Naive thymus-derived CD4-positive, alpha-beta T cell (primary cell): ENCODE data around the gene MGME1. TPM values are rescaled to one million over a fixed set of nuclear protein-coding genes. Genes with fewer than 3 reads are reported as not detected.
"Not testable (repeated sequence)": the region's sequence is repeated elsewhere in the genome, so short reads cannot be mapped to it uniquely, and the experiment has no call there.

Experiments
- ATAC-seq: fragments of 150-1000 bp; cut with Tn5 transposase; 2 replicates; pipeline ENCODE4 v1.10.0; 2021; ENCODE audit warnings: mild to moderate bottlenecking, moderate library complexity
- CTCF ChIA-PET: fragments of 350-600 bp; sonication (Branson Sonifier 250); formaldehyde crosslinking; loops from one replicate; lab custom pipeline; 2021; ENCODE audit warnings: antibody characterized with exemption; lab: Charles Lee
- POLR2A ChIA-PET: fragments of 350-600 bp; sonication (Branson Sonifier 250); formaldehyde crosslinking; loops from one replicate; lab custom pipeline; 2021; ENCODE audit warnings: antibody characterized with exemption, inconsistent platforms; lab: Charles Lee
- DNase-seq, 9 donors: peaks; one replicate each; pipeline versions ENCODE4 v3.0.0 to v3.0.0-alpha.2; 2020 to 2022; ENCODE audit warnings: mixed read lengths in 1 of 9
- H3K27ac ChIP-seq: one replicate; pipeline ENCODE4 v1.7.0; 2013; ENCODE audit warnings: mild to moderate bottlenecking, low read depth, low read length, moderate library complexity
- H3K27me3 ChIP-seq, 2 donors: one replicate each; pipeline ENCODE4 v1.7.0; 2013; ENCODE audit warnings: low read length in 2 of 2, mild to moderate bottlenecking in 2 of 2, moderate library complexity in 2 of 2; ENCODE audit not compliant: control insufficient read depth in 2 of 2, insufficient read depth in 2 of 2
- H3K36me3 ChIP-seq, 3 experiments: 1 replicate in 2 of 3; 2 replicates in 1 of 3; pipeline ENCODE4 v1.7.0; 2013; ENCODE audit warnings: low read length in 3 of 3, mild to moderate bottlenecking in 3 of 3, moderate library complexity in 1 of 3; ENCODE audit not compliant: insufficient read depth in 3 of 3, control insufficient read depth in 2 of 3
- H3K4me1 ChIP-seq, 2 donors: one replicate each; pipeline ENCODE4 v1.7.0; 2013; ENCODE audit warnings: low read length in 2 of 2, mild to moderate bottlenecking in 2 of 2, moderate library complexity in 1 of 2; ENCODE audit not compliant: control insufficient read depth in 2 of 2, insufficient read depth in 2 of 2
- H3K4me3 ChIP-seq: 2 replicates; pipeline ENCODE4 v1.7.0; 2013; ENCODE audit warnings: mild to moderate bottlenecking, low read length
- H3K9me3 ChIP-seq, 3 experiments: 1 replicate in 2 of 3; 2 replicates in 1 of 3; pipeline ENCODE4 v1.7.0; 2013; ENCODE audit warnings: low read length in 3 of 3; ENCODE audit not compliant: control insufficient read depth in 2 of 3
- H3K27ac Mint-ChIP-seq, 9 donors: one replicate each; pipeline ENCODE4 v1.8.0; 2020 to 2022; ENCODE audit warnings: mixed read lengths in 9 of 9, mild to moderate bottlenecking in 8 of 9, moderate library complexity in 5 of 9, inconsistent platforms in 2 of 9
- H3K27me3 Mint-ChIP-seq, 5 donors: one replicate each; pipeline ENCODE4 v1.8.0; 2021 to 2022; ENCODE audit warnings: mixed read lengths in 5 of 5, mild to moderate bottlenecking in 1 of 5
- H3K36me3 Mint-ChIP-seq, 5 donors: one replicate each; pipeline ENCODE4 v1.8.0; 2020 to 2022; ENCODE audit warnings: mixed read lengths in 5 of 5, mild to moderate bottlenecking in 3 of 5, inconsistent platforms in 1 of 5
- H3K4me1 Mint-ChIP-seq, 7 donors: one replicate each; pipeline ENCODE4 v1.8.0; 2020 to 2022; ENCODE audit warnings: mixed read lengths in 7 of 7, mild to moderate bottlenecking in 3 of 7, inconsistent platforms in 1 of 7
- H3K4me3 Mint-ChIP-seq, 10 donors: one replicate each; pipeline ENCODE4 v1.8.0; 2020 to 2022; ENCODE audit warnings: mild to moderate bottlenecking in 10 of 10, mixed read lengths in 10 of 10, moderate library complexity in 6 of 10, inconsistent platforms in 2 of 10
- H3K9me3 Mint-ChIP-seq, 11 donors: one replicate each; pipeline ENCODE4 v1.8.0; 2020 to 2022; ENCODE audit warnings: mixed read lengths in 11 of 11, mild to moderate bottlenecking in 4 of 11, inconsistent platforms in 1 of 11, moderate library complexity in 1 of 11
- intact Hi-C, 2 donors: fragments of 100-400 bp; cut with micrococcal nuclease; formaldehyde crosslinking; loops; one replicate each; pipeline ENCODE4 v1.15.1; 2023
- polyA plus RNA-seq, 2 donors: library from polyadenylated mRNA; unstranded; fragments of 300-500 nt; fragmentation: Illumina TruSeq; gene quantifications; one replicate each; pipeline ENCODE4 v1.2.3, GENCODE V29; 2021
- total RNA-seq, 6 experiments: library from RNA in 5 of 6; stranded (reverse) in 5 of 6; gene quantifications; 1 replicate in 5 of 6; 2 replicates in 1 of 6; pipeline ENCODE4 v1.2.3 and lab custom pipeline; 2021 to 2026

The MGME1 gene
- total and polyA plus RNA-seq, 7 experiments from 2014 or later, result 4.9 to 41.0 (median 13.1) TPM

DNA sequence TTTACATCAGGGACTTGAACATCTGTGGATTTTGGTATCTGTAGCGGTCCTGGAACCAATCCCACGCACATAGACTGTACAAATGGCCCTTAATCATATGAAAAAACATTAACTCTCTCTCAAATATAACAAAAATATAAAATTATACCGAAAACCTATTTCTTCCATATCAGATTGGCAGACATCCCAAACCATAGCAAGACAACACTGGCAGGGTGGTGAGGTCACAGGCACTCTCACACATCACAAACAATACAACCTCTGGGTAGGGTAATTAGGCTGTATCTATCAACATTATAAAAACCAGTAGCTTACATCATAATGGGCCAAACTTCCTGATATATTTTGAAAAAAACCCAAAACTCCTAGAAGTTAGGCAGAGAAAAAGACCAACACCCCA is 48.0 kb downstream of the MGME1 start:
- Histone ChIP-seq H3K27me3 (no peaks in the 10 kb centered on the region), H3K9me3 (no peaks in the 10 kb centered on the region), H3K4me1 (no peaks in the 10 kb centered on the region), H3K27ac (no peak overlapping the region), H3K4me3 (no peak overlapping the region), H3K36me3 (no peaks in the 10 kb centered on the region)
- ChIA-PET POLR2A (no interaction called here), CTCF (no interaction called here)
- no peak overlapping the region for H3K4me3 Mint-ChIP-seq
- ATAC-seq, result no peak
- peaks cover 0 to 3% (median 0%) of the 10 kb centered on the region in 7 donors for H3K4me1 Mint-ChIP-seq
- H3K36me3 Mint-ChIP-seq, result no peaks in the 10 kb centered on the region
- intact Hi-C loops, result no loop called here
- peaks cover 0 to 5% (median 0%) of the 10 kb centered on the region in 5 donors for H3K27me3 Mint-ChIP-seq
- H3K27ac Mint-ChIP-seq, result no peak overlapping the region
- no peak for DNase-seq
- H3K9me3 Mint-ChIP-seq, result peaks cover 0 to 3% (median 0%) of the 10 kb centered on the region in 11 donors

DNA sequence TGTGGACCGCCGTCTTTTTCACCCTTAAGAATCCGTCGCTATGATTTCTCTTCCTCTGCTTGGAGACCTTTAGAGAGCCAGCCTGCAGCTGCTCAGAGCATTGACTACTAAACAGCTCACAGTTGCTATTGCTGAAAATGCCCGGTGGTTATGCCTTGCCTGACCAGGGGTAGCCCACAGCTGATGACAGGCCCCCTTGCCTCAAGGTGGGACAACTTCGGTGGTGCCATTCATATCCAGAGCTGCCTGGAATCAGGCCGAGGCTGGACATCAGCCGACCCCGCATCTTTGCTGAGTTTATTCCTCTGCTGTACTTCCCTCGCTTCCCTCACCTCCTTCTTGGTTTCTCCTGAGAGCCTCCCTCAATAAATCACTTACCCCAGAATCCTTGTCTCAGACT is 49.3 kb downstream of the MGME1 start:
- peaks cover 0 to 5% (median 0%) of the 10 kb centered on the region in 5 donors for H3K27me3 Mint-ChIP-seq
- H3K4me1 ChIP-seq, result no peaks in the 10 kb centered on the region
- ChIA-PET CTCF (interaction anchor here (0.6 kb wide), 1 partner anchor 39 kb away, joined by 3 read pairs; no protein-coding TSS in a partner anchor), POLR2A (no interaction called here)
- H3K4me3 ChIP-seq, result no peak overlapping the region
- H3K27ac Mint-ChIP-seq, result no peak overlapping the region
- intact Hi-C loops, result no loop called here
- no peak for ATAC-seq
- H3K27ac ChIP-seq, result no peak overlapping the region
- no peaks in the 10 kb centered on the region for H3K27me3 ChIP-seq
- peaks cover 0 to 3% (median 0%) of the 10 kb centered on the region in 11 donors for H3K9me3 Mint-ChIP-seq
- DNase-seq, result no peak
- no peaks in the 10 kb centered on the region for H3K9me3 ChIP-seq
- H3K36me3 ChIP-seq, result no peaks in the 10 kb centered on the region
- no peaks in the 10 kb centered on the region for H3K36me3 Mint-ChIP-seq
- H3K4me3 Mint-ChIP-seq, result no peak overlapping the region
- peaks cover 0 to 3% (median 0%) of the 10 kb centered on the region in 7 donors for H3K4me1 Mint-ChIP-seq

DNA sequence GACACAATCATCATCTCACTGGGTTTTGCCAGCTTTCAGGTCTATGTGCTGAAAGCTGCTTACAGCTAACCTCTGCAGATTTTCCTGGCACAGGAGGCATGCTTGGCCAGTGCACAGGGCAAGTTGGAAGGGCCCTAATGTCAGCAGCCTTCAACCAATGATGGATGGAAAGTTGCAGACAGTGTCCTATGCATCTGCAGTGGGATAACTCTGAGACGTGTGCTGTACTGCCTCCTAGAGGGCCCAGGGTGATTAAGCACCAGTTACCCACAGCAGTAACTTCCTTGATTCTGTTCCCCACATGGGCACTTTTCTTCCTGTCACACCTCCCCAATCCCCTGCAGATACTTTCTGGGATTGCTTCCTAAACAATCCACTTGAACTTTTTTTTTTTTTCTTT is 50.2 kb downstream of the MGME1 start:
- no peak for DNase-seq
- peak; percentile 66 for ATAC-seq
- CTCF ChIA-PET, result no interaction called here

DNA sequence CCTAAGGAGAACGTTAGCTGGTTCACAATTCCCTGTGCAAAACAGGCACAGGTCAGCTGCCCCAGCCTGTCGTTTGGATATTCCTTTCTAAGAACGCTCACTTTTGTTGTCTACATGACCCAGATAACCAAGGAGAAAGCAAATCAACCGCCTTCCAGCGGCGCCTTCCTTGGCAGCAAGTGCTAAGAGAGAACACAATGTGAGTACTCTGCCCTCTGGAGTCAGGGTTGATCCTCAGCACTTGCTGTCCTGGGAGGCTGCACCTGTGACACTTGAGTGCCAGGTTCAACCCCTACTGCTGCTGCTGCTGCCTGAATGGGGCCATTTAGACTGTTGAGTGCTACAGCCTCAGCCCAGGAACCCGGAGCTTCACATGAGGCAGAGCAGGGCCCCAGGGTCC is 52.1 kb downstream of the MGME1 start:
- H3K27ac ChIP-seq, result no peak overlapping the region
- H3K36me3 Mint-ChIP-seq, result no peaks in the 10 kb centered on the region
- peaks cover 0 to 3% (median 0%) of the 10 kb centered on the region in 7 donors for H3K4me1 Mint-ChIP-seq
- ChIA-PET CTCF (no interaction called here), POLR2A (no interaction called here)
- no peaks in the 10 kb centered on the region for H3K4me1 ChIP-seq
- DNase-seq (no peak), ATAC-seq (no peak)
- no peaks in the 10 kb centered on the region for H3K27me3 ChIP-seq
- H3K9me3 Mint-ChIP-seq, result peaks cover 0 to 3% (median 0%) of the 10 kb centered on the region in 11 donors
- intact Hi-C loops, result no loop called here
- peaks cover 0 to 5% (median 0%) of the 10 kb centered on the region in 5 donors for H3K27me3 Mint-ChIP-seq
- no peak overlapping the region for H3K4me3 ChIP-seq
- no peaks in the 10 kb centered on the region for H3K9me3 ChIP-seq
- no peaks in the 10 kb centered on the region for H3K36me3 ChIP-seq
- no peak overlapping the region for H3K4me3 Mint-ChIP-seq
- no peak overlapping the region for H3K27ac Mint-ChIP-seq

More for the DNA sequence above, 50.2 kb downstream of the MGME1 start:
- Mint-ChIP-seq H3K27ac (no peak overlapping the region), H3K4me3 (no peak overlapping the region), H3K36me3 (no peaks in the 10 kb centered on the region), H3K4me1 (peaks cover 0 to 3% (median 0%) of the 10 kb centered on the region in 7 donors), H3K27me3 (peaks cover 0 to 5% (median 0%) of the 10 kb centered on the region in 5 donors), H3K9me3 (peaks cover 0 to 3% (median 0%) of the 10 kb centered on the region in 11 donors)
- H3K9me3 ChIP-seq, result no peaks in the 10 kb centered on the region
- no peak overlapping the region for H3K4me3 ChIP-seq
- no peaks in the 10 kb centered on the region for H3K36me3 ChIP-seq
- intact Hi-C loops, result no loop called here
- POLR2A ChIA-PET, result no interaction called here
- H3K4me1 ChIP-seq, result no peaks in the 10 kb centered on the region
- no peaks in the 10 kb centered on the region for H3K27me3 ChIP-seq
- H3K27ac ChIP-seq, result no peak overlapping the region

DNA sequence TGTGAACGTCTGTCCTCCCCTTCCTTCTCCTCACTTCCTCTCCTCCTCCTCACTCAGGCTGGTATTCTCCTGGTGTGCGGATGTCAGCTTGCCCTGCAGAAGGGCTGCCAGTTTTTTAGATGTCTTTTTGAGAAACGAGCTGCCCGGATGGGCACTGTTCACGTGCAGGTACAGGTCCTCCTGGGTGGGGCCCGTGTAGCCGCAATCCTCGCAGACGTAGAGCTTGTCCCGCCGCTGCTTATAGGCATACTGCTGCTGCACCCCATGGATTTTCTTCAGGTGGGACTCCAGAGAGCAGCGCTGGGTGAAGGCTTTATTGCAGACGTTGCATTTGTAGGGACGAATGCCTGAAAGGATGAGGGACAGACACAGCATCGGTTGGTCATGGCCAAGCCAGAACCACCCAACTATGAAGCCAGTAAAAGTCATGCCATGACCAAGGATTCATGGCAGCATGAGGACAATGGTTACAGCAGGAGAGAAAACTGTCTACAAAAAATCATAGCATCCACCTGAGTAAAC is 55.8 kb downstream of the MGME1 start:
- Histone ChIP-seq H3K4me1 (no peaks in the 10 kb centered on the region), H3K4me3 (no peak overlapping the region), H3K36me3 (no peaks in the 10 kb centered on the region), H3K27me3 (no peaks in the 10 kb centered on the region), H3K9me3 (no peaks in the 10 kb centered on the region), H3K27ac (no peak overlapping the region)
- no peaks in the 10 kb centered on the region for H3K4me1 Mint-ChIP-seq
- no peak for DNase-seq
- no peak for ATAC-seq
- peaks cover 0 to 5% (median 0%) of the 10 kb centered on the region in 5 donors for H3K27me3 Mint-ChIP-seq
- peaks cover 0 to 3% (median 0%) of the 10 kb centered on the region in 11 donors for H3K9me3 Mint-ChIP-seq
- H3K36me3 Mint-ChIP-seq, result no peaks in the 10 kb centered on the region
- CTCF ChIA-PET, result no interaction called here
- intact Hi-C loops, result no loop called here
- no peak overlapping the region for H3K4me3 Mint-ChIP-seq
- H3K27ac Mint-ChIP-seq, result no peak overlapping the region
- POLR2A ChIA-PET, result no interaction called here

DNA sequence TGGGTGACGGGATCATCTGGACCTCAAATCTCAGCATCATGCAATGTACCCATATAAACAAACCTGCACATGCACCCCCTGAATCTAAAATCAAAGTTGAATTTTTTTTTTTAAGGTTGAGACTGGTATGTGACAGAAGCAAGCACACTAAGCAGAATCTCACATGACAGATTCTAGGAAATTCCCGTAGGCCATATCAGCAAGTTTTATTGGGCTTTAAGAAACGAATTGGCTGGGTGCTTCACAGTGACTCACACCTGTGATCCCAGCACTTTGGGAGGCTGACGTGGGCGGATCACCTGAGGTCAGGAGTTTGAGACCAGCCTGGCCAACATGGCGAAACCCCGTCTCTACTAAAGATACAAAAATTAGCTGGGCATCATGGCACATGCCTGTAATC is 58.2 kb downstream of the MGME1 start:
- H3K4me3 Mint-ChIP-seq, H3K9me3 Mint-ChIP-seq, H3K27ac ChIP-seq, DNase-seq, H3K4me1 Mint-ChIP-seq, H3K9me3 ChIP-seq, ATAC-seq, H3K27me3 Mint-ChIP-seq, CTCF ChIA-PET, H3K4me3 ChIP-seq, H3K4me1 ChIP-seq, H3K36me3 Mint-ChIP-seq, H3K27me3 ChIP-seq, H3K27ac Mint-ChIP-seq, intact Hi-C loops, POLR2A ChIA-PET, H3K36me3 ChIP-seq: not testable (repeated sequence)

DNA sequence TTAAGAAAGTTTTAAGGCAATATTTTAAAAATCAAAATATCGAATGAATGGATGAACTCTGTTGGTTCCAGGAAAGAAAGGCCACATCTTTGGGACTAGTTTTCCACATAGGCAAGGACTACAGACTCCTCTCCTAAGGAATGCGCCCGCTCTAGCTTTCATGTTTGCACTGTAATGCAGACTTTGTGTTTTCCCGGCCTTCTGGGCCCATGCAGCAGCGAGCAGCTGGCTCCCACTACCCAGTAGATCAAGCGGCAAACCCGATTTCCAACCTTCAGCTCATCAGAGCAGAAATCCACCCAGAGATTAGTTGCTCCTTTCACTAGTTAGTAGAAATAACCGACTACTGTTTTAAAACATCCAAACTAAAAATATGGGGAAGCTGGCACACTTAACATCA is 61.2 kb downstream of the MGME1 start:
- DNase-seq (no peak), ATAC-seq (no peak)
- intact Hi-C loops, result no loop called here
- H3K36me3 ChIP-seq, result no peaks in the 10 kb centered on the region
- Mint-ChIP-seq H3K36me3 (no peaks in the 10 kb centered on the region), H3K27me3 (peaks cover 0 to 10% (median 0%) of the 10 kb centered on the region in 5 donors), H3K27ac (no peak overlapping the region), H3K4me3 (no peak overlapping the region), H3K4me1 (no peaks in the 10 kb centered on the region), H3K9me3 (no peaks in the 10 kb centered on the region)
- no peaks in the 10 kb centered on the region for H3K4me1 ChIP-seq
- no peaks in the 10 kb centered on the region for H3K27me3 ChIP-seq
- CTCF ChIA-PET, result no interaction called here
- POLR2A ChIA-PET, result no interaction called here
- H3K4me3 ChIP-seq, result no peak overlapping the region
- H3K9me3 ChIP-seq, result no peaks in the 10 kb centered on the region
- no peak overlapping the region for H3K27ac ChIP-seq
